A549 (cell line): ENCODE data around the gene SYK. TPM values are rescaled to one million over a fixed set of nuclear protein-coding genes. Genes with fewer than 3 reads are reported as not detected.

Experiments used
- ATAC-seq, 2 experiments: fragments of 200-7000 bp in 1 of 2; fragments of >200 bp in 1 of 2; cut with Nextera tagmentation in 1 of 2; cut with Tn5 transposase in 1 of 2; 3 replicates each; pipeline versions ENCODE4 v1.8.0 to v1.9.1; 2018 to 2020; ENCODE audit warnings: mild to moderate bottlenecking in 1 of 2, moderate library complexity in 1 of 2
- CTCF ChIA-PET: fragments of 300-600 bp; sonication (Branson Sonifier 250); formaldehyde crosslinking; extraction: SDS; loops from one replicate; lab custom pipeline; 2021; ENCODE audit warnings: antibody characterized with exemption, inconsistent platforms; lab: Yijun Ruan, JAX
- POLR2A ChIA-PET: fragments of 350-600 bp; formaldehyde crosslinking; extraction: SDS; loops from one replicate; lab custom pipeline; 2021; ENCODE audit warnings: antibody characterized with exemption, inconsistent platforms; lab: Yijun Ruan, JAX
- DNase-seq, 2 experiments: peaks; one replicate each; pipeline versions ENCODE4 v3.0.0 to v3.0.0-alpha.2; 2011 to 2016; ENCODE audit warnings: low read depth in 1 of 2, low spot score in 1 of 2
- FAIRE-seq: peaks from 2 replicates; lab custom pipeline; 2011; peaks lifted over from hg19 to GRCh38; lab: Jason Lieb, UNC
- H3K27ac ChIP-seq, 2 experiments: fragments of >200 bp; sonication (Bioruptor Twin); formaldehyde crosslinking; 3 replicates each; pipeline ENCODE4 v1.5.1; 2016 to 2017
- H3K4me1 ChIP-seq: fragments of >200 bp; sonication (Bioruptor Twin); formaldehyde crosslinking; 3 replicates; pipeline ENCODE4 v1.6.1; 2016
- H3K4me2 ChIP-seq: fragments of >200 bp; sonication (Bioruptor Twin); formaldehyde crosslinking; 3 replicates; pipeline ENCODE4 v1.6.1; 2016
- H3K4me3 ChIP-seq: fragments of >200 bp; sonication (Bioruptor Twin); formaldehyde crosslinking; 3 replicates; pipeline ENCODE4 v1.5.1; 2016
- H3K9me3 ChIP-seq: fragments of >200 bp; sonication (Bioruptor Twin); formaldehyde crosslinking; 3 replicates; pipeline ENCODE4 v1.6.1; 2016
- CEBPB ChIP-seq, 2 experiments: fragments of >200 bp in 1 of 2; sonication (Bioruptor Twin) in 1 of 2; formaldehyde crosslinking in 1 of 2; IDR thresholded peaks; 2 replicates each; pipeline ENCODE4 v1.6.1; 2012 to 2016
- CHD2 ChIP-seq: fragments of 150-350 bp; IDR thresholded peaks from 2 replicates; pipeline ENCODE4 v1.6.1; 2014; ENCODE audit warnings: low read length; ENCODE audit not compliant: partially characterized antibody
- EHMT2 ChIP-seq: fragments of 200-600 bp; sonication (generic); IDR thresholded peaks from 2 replicates; pipeline ENCODE4 v1.6.1; 2016; ENCODE audit warnings: antibody characterized with exemption, low read depth, mild to moderate bottlenecking, moderate library complexity
- ESRRA ChIP-seq: fragments of 150-350 bp; IDR thresholded peaks from 2 replicates; pipeline ENCODE4 v1.6.1; 2014; ENCODE audit warnings: mild to moderate bottlenecking, low read length, borderline replicate concordance
- FOSB ChIP-seq: fragments of 250-450 bp; sonication (Bioruptor Pico); IDR thresholded peaks from 2 replicates; pipeline ENCODE4 v1.5.0; 2020; ENCODE audit warnings: mild to moderate bottlenecking, moderate library complexity
- HDAC2 ChIP-seq: fragments of 200-600 bp; sonication (generic); IDR thresholded peaks from 2 replicates; pipeline ENCODE4 v1.6.1; 2016
- HEYL ChIP-seq: fragments of 250-450 bp; sonication (Bioruptor Pico); IDR thresholded peaks from 2 replicates; pipeline ENCODE4 v1.8.0; 2021; ENCODE audit warnings: mild to moderate bottlenecking, moderate library complexity
- JUN ChIP-seq, 2 experiments: fragments of >200 bp; sonication (Bioruptor Twin); formaldehyde crosslinking; IDR thresholded peaks; 2 replicates in 1 of 2; 3 replicates in 1 of 2; pipeline ENCODE4 v1.6.1; 2016 to 2017
- KDM5A ChIP-seq: fragments of 200-600 bp; sonication (generic); IDR thresholded peaks from 2 replicates; pipeline ENCODE4 v1.6.1; 2016; ENCODE audit warnings: antibody characterized with exemption, mild to moderate bottlenecking
- MAZ ChIP-seq: fragments of 150-350 bp; IDR thresholded peaks from 2 replicates; pipeline ENCODE4 v1.6.1; 2014; ENCODE audit warnings: antibody characterized with exemption, low read depth, low read length, borderline replicate concordance
- NR3C1 ChIP-seq: fragments of >200 bp; sonication (Bioruptor Twin); formaldehyde crosslinking; IDR thresholded peaks from 3 replicates; pipeline ENCODE4 v1.6.1; 2017
- RCOR1 ChIP-seq: fragments of 150-350 bp; IDR thresholded peaks from 2 replicates; pipeline ENCODE4 v1.6.1; 2014; ENCODE audit warnings: antibody characterized with exemption, low read length, low read depth
- RNF2 ChIP-seq: fragments of 200-600 bp; sonication (generic); IDR thresholded peaks from 2 replicates; pipeline ENCODE4 v1.6.1; 2016; ENCODE audit warnings: low read depth, mild to moderate bottlenecking, antibody characterized with exemption, moderate library complexity, borderline replicate concordance
- SMC3 ChIP-seq: fragments of >200 bp; sonication (Bioruptor Twin); formaldehyde crosslinking; IDR thresholded peaks from 3 replicates; pipeline ENCODE4 v1.6.1; 2018; ENCODE audit warnings: inconsistent platforms
- ZC3H11A ChIP-seq: fragments of 450-650 bp; IDR thresholded peaks from 2 replicates; pipeline ENCODE4 v1.6.1; 2014; ENCODE audit warnings: antibody characterized with exemption, mild to moderate bottlenecking
- ZFP36 ChIP-seq: fragments of 450-650 bp; IDR thresholded peaks from 2 replicates; pipeline ENCODE4 v1.6.1; 2014; ENCODE audit warnings: borderline replicate concordance; ENCODE audit not compliant: partially characterized antibody
- ZNF302 ChIP-seq: fragments of 250-450 bp; sonication (Bioruptor Pico); IDR thresholded peaks from 2 replicates; pipeline ENCODE4 v1.9.0; 2021; ENCODE audit warnings: inconsistent platforms, mild to moderate bottlenecking, moderate library complexity
- WGBS: methylation state at CpG from one replicate; pipeline ENCODE4 v1.1.6; 2017; ENCODE audit errors: missing lambda C conversion rate; 5-methylcytosine and 5-hydroxymethylcytosine counted together
- polyA plus RNA-seq, 4 experiments: library from polyadenylated mRNA; depleted of rRNA in 3 of 4; stranded (reverse); fragments of >200 nt; fragmentation: RNase III in 1 of 4; extraction: RNeasy Plus Mini Kit Qiagen cat#74134 plus additional on column Dnase treatment in 1 of 4; gene quantifications; 2 replicates in 3 of 4; 3 replicates in 1 of 4; pipeline ENCODE4 v1.2.3, GENCODE V29; 2011 to 2017
- TF ChIP-seq, protein P1 (sequence below): fragments of 150-350 bp; IDR thresholded peaks from 2 replicates; pipeline ENCODE4 v1.6.1; 2014; ENCODE audit warnings: low read depth, mild to moderate bottlenecking, low read length
- TF ChIP-seq, protein P2 (sequence below): IDR thresholded peaks from 2 replicates; pipeline ENCODE4 v1.6.1; 2012
- TF ChIP-seq, protein P3 (sequence below): fragments of 250-450 bp; sonication (Bioruptor Pico); IDR thresholded peaks from 2 replicates; pipeline ENCODE4 v1.5.0; 2021; ENCODE audit warnings: mild to moderate bottlenecking, moderate library complexity, borderline replicate concordance
- TF ChIP-seq, protein P4 (sequence below): fragments of >200 bp; sonication (Bioruptor Twin); formaldehyde crosslinking; IDR thresholded peaks from 3 replicates; pipeline ENCODE4 v1.5.1; 2016
- TF ChIP-seq, protein P5 (sequence below): fragments of >200 bp; sonication (Bioruptor Twin); formaldehyde crosslinking; IDR thresholded peaks from 2 replicates; pipeline ENCODE4 v1.6.1; 2016
- TF ChIP-seq, protein P6 (sequence below): fragments of 450-650 bp; IDR thresholded peaks from 2 replicates; pipeline ENCODE4 v1.6.1; 2014; ENCODE audit warnings: antibody characterized with exemption
- TF ChIP-seq, protein P7 (sequence below): IDR thresholded peaks from 2 replicates; pipeline ENCODE4 v1.6.1; 2012; ENCODE audit warnings: low read depth, borderline replicate concordance
- TF ChIP-seq, protein P8 (sequence below): fragments of 200-600 bp; sonication (generic); IDR thresholded peaks from 2 replicates; pipeline ENCODE4 v1.6.1; 2016; ENCODE audit warnings: antibody characterized with exemption, mild to moderate bottlenecking, moderate library complexity

Gene SYK
- polyA plus RNA-seq, 2 of the 4 experiments (the other 2 are of a cell fraction) = 0.01 to 0.03 TPM

DNA sequence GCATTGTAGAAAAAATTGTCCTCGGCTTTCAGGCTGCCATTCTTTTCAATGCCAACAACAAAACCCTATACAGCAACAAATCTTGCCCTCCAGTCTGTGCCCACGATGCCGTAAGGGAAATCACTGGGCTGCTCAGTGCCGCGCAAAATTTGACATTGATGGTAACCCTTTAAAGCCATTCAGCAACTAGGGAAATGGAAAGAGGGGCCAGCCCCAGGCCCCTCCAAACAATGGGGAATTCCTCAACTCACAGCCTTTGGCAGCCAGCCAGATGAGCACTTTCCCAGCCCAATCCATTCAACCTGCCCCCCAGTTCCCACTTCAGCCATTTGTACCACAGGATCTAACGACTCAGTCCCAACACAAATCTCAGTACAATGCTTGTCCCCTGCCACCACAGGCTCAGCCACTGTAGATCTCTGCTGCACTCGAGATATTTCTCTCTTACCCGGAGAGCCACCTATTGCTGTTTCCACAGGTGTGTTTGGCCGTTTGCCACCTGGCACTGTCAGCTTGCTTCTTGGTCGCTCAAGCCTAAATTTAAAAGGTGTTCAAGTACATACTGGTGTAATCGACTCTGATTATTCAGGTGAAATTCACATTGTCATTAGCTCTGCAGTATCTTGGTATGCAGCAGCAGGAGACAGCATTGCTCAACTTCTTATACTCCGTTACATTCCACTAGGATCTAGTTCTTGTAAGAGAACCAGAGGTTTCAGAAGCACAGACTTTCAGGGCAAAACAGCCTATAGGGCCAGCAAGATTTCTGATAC lies 103.3 kb downstream of the SYK start:
- ChIA-PET POLR2A (no interaction called here), CTCF (interaction anchor here (3.6 kb wide), 1 partner anchor 11 kb away, joined by 27 read pairs; no protein-coding TSS in a partner anchor)
- TF ChIP-seq ESRRA (no peak), HDAC2 (no peak), EHMT2 (no peak), ZC3H11A (no peak), JUN (IDR thresholded peaks at IDR 0.05) (no peak), HEYL (CRISPR knock-in tag) (no peak), FOSB (no peak), MAZ (no peak)
- TF ChIP-seq, protein P1, sequence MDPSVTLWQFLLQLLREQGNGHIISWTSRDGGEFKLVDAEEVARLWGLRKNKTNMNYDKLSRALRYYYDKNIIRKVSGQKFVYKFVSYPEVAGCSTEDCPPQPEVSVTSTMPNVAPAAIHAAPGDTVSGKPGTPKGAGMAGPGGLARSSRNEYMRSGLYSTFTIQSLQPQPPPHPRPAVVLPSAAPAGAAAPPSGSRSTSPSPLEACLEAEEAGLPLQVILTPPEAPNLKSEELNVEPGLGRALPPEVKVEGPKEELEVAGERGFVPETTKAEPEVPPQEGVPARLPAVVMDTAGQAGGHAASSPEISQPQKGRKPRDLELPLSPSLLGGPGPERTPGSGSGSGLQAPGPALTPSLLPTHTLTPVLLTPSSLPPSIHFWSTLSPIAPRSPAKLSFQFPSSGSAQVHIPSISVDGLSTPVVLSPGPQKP = no peak
- TF ChIP-seq, protein P2, sequence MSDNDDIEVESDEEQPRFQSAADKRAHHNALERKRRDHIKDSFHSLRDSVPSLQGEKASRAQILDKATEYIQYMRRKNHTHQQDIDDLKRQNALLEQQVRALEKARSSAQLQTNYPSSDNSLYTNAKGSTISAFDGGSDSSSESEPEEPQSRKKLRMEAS = no peak
- TF ChIP-seq, protein P3, sequence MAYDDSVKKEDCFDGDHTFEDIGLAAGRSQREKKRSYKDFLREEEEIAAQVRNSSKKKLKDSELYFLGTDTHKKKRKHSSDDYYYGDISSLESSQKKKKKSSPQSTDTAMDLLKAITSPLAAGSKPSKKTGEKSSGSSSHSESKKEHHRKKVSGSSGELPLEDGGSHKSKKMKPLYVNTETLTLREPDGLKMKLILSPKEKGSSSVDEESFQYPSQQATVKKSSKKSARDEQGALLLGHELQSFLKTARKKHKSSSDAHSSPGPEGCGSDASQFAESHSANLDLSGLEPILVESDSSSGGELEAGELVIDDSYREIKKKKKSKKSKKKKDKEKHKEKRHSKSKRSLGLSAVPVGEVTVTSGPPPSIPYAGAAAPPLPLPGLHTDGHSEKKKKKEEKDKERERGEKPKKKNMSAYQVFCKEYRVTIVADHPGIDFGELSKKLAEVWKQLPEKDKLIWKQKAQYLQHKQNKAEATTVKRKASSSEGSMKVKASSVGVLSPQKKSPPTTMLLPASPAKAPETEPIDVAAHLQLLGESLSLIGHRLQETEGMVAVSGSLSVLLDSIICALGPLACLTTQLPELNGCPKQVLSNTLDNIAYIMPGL (CRISPR knock-in tag) = no peak
- WGBS = 48% methylated on average over 12 of the region's 12 CpGs
- Histone ChIP-seq H3K9me3 (no peaks in the 10 kb centered on the region), H3K27ac (no peak overlapping the region), H3K4me1 (no peaks in the 10 kb centered on the region), H3K4me2 (no peak overlapping the region), H3K4me3 (no peak overlapping the region)
- FAIRE-seq = no peak
- DNase-seq = no peak
- ATAC-seq = no peak

DNA sequence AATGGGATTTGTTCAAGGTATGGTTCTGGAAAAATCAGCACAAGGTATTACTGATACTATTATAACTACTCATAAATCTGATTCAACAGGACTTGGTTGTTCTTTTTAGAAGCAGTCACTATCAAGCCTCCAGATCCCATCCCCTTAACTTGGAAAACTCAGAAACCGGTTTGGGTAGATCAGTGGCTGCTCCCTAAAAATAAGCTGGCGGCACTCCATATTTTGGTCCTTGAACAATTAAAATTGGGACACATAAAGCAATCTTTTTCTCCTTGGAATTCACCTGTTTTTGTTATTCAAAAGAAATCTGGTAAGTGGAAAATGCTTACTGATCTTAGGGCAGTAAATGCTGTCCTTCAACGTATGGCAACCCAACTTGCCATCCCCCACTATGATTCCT lies 104.2 kb downstream of the SYK start:
- Histone ChIP-seq H3K4me2 (no peak overlapping the region), H3K4me1 (no peaks in the 10 kb centered on the region), H3K9me3 (no peaks in the 10 kb centered on the region), H3K27ac (no peak overlapping the region), H3K4me3 (no peak overlapping the region)
- ATAC-seq (no peak), FAIRE-seq (no peak), DNase-seq (no peak)
- WGBS = 69% methylated on average over 3 of the region's 3 CpGs
- POLR2A ChIA-PET = no interaction called here
- CTCF ChIA-PET = interaction anchor here (1.2 to 3.6 kb wide), 3 partner anchors 10 to 121 kb away, joined by 3 to 27 read pairs (median 4); no protein-coding TSS in a partner anchor
- no peak for TF ChIP-seq ZFP36
- TF ChIP-seq, protein P4, sequence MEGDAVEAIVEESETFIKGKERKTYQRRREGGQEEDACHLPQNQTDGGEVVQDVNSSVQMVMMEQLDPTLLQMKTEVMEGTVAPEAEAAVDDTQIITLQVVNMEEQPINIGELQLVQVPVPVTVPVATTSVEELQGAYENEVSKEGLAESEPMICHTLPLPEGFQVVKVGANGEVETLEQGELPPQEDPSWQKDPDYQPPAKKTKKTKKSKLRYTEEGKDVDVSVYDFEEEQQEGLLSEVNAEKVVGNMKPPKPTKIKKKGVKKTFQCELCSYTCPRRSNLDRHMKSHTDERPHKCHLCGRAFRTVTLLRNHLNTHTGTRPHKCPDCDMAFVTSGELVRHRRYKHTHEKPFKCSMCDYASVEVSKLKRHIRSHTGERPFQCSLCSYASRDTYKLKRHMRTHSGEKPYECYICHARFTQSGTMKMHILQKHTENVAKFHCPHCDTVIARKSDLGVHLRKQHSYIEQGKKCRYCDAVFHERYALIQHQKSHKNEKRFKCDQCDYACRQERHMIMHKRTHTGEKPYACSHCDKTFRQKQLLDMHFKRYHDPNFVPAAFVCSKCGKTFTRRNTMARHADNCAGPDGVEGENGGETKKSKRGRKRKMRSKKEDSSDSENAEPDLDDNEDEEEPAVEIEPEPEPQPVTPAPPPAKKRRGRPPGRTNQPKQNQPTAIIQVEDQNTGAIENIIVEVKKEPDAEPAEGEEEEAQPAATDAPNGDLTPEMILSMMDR = no peak
- no peak for TF ChIP-seq HEYL (CRISPR knock-in tag)
- no peak for TF ChIP-seq ESRRA
- TF ChIP-seq, protein P5, sequence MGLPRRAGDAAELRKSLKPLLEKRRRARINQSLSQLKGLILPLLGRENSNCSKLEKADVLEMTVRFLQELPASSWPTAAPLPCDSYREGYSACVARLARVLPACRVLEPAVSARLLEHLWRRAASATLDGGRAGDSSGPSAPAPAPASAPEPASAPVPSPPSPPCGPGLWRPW = no peak
- TF ChIP-seq, protein P6, sequence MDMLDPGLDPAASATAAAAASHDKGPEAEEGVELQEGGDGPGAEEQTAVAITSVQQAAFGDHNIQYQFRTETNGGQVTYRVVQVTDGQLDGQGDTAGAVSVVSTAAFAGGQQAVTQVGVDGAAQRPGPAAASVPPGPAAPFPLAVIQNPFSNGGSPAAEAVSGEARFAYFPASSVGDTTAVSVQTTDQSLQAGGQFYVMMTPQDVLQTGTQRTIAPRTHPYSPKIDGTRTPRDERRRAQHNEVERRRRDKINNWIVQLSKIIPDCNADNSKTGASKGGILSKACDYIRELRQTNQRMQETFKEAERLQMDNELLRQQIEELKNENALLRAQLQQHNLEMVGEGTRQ = no peak
- TF ChIP-seq KDM5A = no peak
- no peak for TF ChIP-seq CHD2
- TF ChIP-seq, protein P7, sequence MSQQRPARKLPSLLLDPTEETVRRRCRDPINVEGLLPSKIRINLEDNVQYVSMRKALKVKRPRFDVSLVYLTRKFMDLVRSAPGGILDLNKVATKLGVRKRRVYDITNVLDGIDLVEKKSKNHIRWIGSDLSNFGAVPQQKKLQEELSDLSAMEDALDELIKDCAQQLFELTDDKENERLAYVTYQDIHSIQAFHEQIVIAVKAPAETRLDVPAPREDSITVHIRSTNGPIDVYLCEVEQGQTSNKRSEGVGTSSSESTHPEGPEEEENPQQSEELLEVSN = no peak
- no peak for TF ChIP-seq CEBPB (IDR thresholded peaks at IDR 0.05)
- TF ChIP-seq, protein P2 = no peak
- TF ChIP-seq NR3C1 = no peak
- TF ChIP-seq ZNF302 (CRISPR knock-in tag) = no peak
- TF ChIP-seq, protein P8, sequence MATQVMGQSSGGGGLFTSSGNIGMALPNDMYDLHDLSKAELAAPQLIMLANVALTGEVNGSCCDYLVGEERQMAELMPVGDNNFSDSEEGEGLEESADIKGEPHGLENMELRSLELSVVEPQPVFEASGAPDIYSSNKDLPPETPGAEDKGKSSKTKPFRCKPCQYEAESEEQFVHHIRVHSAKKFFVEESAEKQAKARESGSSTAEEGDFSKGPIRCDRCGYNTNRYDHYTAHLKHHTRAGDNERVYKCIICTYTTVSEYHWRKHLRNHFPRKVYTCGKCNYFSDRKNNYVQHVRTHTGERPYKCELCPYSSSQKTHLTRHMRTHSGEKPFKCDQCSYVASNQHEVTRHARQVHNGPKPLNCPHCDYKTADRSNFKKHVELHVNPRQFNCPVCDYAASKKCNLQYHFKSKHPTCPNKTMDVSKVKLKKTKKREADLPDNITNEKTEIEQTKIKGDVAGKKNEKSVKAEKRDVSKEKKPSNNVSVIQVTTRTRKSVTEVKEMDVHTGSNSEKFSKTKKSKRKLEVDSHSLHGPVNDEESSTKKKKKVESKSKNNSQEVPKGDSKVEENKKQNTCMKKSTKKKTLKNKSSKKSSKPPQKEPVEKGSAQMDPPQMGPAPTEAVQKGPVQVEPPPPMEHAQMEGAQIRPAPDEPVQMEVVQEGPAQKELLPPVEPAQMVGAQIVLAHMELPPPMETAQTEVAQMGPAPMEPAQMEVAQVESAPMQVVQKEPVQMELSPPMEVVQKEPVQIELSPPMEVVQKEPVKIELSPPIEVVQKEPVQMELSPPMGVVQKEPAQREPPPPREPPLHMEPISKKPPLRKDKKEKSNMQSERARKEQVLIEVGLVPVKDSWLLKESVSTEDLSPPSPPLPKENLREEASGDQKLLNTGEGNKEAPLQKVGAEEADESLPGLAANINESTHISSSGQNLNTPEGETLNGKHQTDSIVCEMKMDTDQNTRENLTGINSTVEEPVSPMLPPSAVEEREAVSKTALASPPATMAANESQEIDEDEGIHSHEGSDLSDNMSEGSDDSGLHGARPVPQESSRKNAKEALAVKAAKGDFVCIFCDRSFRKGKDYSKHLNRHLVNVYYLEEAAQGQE = no peak
- no peak for TF ChIP-seq SMC3
- TF ChIP-seq RCOR1 = no peak
- TF ChIP-seq RNF2 = no peak
